ENCODE measurements around the gene PDGFRA. TPM values are rescaled to one million over a fixed set of nuclear protein-coding genes. Genes with fewer than 3 reads are reported as not detected.
A peak's percentile ranks its signal among the peaks of the same experiment; 100 is the strongest.

Gene PDGFRA
- total RNA-seq, 1 donor from 2014 or later = 100 TPM

DNA sequence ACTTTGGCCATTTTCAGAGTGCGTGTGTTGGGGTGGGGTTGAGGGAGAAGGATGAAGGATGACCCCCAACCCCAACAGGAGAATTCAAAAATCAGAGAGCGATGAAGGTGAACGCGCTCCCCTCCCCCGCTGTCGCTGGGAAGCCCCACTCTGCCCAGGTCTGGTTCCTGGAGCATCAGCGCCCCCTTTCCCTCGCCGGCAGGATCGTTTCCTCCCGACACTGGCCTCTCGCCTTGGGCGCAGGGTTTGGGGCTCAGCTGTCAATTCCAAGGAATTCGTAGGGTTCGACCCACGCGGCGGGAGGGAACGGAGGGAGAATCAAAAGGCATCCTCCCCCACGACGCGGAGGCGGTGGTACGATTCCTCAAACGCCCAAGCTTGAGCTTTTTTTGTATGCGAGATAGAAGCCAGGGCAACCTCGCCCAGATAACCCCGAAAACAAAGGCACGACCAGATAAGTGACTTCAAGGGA, 1.0 kb upstream of the PDGFRA start:
- peak overlapping the region; percentile 80 for H3K4me3 Mint-ChIP-seq
- H3K27ac Mint-ChIP-seq = peak overlapping the region; percentile 87
- peaks cover 96% of the 10 kb centered on the region for H3K27me3 Mint-ChIP-seq (ENCODE audit: low read depth)
- DNase-seq (ENCODE audit: low spot score in 2 of 2, unreplicated experiment in 2 of 2) = peak; percentile 76 to 86
- no peaks in the 10 kb centered on the region for H3K9me3 Mint-ChIP-seq
- TF ChIP-seq, protein P1, sequence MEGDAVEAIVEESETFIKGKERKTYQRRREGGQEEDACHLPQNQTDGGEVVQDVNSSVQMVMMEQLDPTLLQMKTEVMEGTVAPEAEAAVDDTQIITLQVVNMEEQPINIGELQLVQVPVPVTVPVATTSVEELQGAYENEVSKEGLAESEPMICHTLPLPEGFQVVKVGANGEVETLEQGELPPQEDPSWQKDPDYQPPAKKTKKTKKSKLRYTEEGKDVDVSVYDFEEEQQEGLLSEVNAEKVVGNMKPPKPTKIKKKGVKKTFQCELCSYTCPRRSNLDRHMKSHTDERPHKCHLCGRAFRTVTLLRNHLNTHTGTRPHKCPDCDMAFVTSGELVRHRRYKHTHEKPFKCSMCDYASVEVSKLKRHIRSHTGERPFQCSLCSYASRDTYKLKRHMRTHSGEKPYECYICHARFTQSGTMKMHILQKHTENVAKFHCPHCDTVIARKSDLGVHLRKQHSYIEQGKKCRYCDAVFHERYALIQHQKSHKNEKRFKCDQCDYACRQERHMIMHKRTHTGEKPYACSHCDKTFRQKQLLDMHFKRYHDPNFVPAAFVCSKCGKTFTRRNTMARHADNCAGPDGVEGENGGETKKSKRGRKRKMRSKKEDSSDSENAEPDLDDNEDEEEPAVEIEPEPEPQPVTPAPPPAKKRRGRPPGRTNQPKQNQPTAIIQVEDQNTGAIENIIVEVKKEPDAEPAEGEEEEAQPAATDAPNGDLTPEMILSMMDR (IDR thresholded peaks at IDR 0.05; ENCODE audit: unreplicated experiment) = peak; percentile 82
- peaks cover 53% of the 10 kb centered on the region for H3K4me1 Mint-ChIP-seq
- H3K36me3 Mint-ChIP-seq = no peaks in the 10 kb centered on the region

DNA sequence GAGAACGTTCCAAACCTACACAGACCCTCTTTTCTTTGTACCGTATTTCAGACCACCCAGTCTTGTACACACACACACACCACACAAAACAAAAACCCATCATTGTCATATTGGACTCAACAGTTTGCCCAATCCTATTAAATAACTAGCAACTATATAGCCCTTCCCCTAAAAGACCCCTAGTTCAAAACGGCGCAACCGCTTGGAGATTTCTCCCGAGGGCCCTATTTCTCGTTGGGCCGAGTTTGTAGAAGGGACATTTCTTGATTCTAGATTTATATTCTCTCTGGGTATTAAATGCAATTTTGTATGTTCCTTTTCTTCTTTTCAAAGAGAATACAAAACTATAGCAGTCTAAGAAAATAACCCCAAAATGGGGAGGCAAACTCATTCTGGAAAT, 547 bp upstream of the PDGFRA start:
- H3K9me3 Mint-ChIP-seq = no peaks in the 10 kb centered on the region
- H3K27me3 Mint-ChIP-seq (ENCODE audit: low read depth) = peaks cover 95% of the 10 kb centered on the region
- TF ChIP-seq, protein P1 (IDR thresholded peaks at IDR 0.05; ENCODE audit: unreplicated experiment) = no peak
- H3K36me3 Mint-ChIP-seq = no peaks in the 10 kb centered on the region
- H3K4me1 Mint-ChIP-seq = peaks cover 53% of the 10 kb centered on the region
- H3K4me3 Mint-ChIP-seq = peak overlapping the region; percentile 80
- DNase-seq (ENCODE audit: low spot score in 2 of 2, unreplicated experiment in 2 of 2) = no peak
- H3K27ac Mint-ChIP-seq = peak overlapping the region; percentile 87

DNA sequence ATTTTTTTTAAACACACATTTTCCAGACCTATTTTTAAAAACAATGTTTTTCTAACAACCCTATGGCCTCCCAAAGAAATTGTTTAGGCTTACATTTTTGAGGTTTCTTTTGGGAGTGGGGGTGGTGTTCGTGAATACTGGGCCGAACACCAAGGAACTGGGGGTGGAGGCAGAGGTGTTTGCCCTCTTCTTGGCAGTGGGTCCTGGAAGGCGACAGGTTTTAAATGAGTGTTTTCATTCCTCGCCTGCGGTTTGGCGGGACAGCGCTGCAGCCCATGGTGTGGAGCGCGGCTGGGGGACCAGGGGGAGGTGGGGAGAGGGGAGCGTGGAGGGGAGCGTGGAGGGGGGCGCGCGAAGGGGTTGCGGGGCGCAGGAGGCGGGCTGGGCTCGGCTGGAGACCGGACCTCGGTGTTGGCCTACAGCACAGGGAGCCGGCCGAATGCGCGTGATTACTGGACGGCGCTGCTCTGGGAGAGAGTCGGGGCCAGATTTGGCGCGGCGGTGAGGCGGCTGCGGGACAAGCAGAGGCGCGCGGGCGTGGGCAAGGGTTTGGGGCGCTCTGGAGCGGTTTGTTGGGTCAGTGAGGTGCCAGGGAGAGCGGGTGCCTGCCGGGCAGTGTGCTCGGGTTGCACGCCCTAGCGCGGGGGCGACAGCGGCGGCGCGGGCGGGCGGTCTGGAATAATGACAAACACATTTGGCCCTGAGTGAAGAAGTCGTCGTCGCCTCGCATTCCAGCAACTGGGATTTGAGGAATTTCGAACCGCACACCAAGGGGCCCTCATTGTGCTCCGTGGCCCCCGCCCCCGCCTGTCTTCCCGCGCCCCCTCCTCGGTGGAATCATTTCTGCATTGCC, 764 bp downstream of the PDGFRA start:
- TF ChIP-seq, protein P1 (IDR thresholded peaks at IDR 0.05; ENCODE audit: unreplicated experiment) = no peak
- DNase-seq (ENCODE audit: low spot score in 2 of 2, unreplicated experiment in 2 of 2) = peak in 1 of 2 experiments; percentile 45
- Mint-ChIP-seq H3K27ac (peak overlapping the region; percentile 87), H3K27me3 (ENCODE audit: low read depth) (peaks cover 92% of the 10 kb centered on the region), H3K4me1 (peaks cover 55% of the 10 kb centered on the region), H3K36me3 (no peaks in the 10 kb centered on the region), H3K4me3 (peak overlapping the region; percentile 80), H3K9me3 (no peaks in the 10 kb centered on the region)

DNA sequence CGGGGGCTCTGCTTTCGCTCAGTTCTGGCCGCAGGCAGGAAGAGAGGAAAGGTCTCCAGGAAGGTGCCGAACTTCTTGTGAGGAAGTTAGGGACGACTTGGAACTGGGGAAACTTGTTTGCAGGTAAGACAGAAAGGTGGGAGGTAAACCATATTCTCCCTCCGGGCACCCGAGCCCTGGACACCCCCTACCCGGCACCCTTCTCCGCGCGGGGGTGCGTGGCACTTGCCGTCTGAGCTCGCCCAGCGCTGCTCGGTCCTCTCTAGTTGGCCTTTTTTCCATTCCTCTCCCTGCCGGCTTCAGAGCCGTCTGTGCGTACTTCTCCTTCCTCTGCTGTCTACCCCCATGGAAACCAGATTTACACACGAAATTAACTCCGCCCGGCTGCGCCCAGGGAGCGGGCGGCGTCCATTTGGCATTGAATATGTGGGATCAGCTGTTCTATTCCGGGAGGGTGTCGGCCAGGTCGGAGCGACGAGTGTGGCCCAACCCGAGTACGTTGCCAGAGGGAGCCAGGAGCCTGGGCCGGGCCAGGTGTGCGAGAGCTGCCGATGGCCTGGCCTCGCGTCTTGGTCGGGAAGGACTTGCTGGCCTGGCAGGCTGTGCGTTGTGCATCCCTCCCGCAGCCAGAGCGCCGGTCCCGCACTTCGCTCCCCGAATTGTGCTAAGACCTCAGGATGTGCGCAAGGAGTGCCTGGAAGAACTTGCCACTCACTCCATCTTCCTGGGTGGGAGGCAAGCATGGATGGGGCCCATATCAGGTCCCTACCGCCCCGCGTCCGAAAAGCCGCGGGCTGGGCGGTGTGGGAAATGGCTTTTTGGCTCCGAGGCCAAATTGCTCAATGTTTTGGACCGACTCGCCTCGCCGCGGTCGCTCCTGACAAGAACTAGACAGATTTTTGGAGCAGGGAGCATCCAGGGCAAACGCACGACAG, 1.7 kb downstream of the PDGFRA start:
- peaks cover 57% of the 10 kb centered on the region for H3K4me1 Mint-ChIP-seq
- no peaks in the 10 kb centered on the region for H3K36me3 Mint-ChIP-seq
- DNase-seq (ENCODE audit: low spot score in 2 of 2, unreplicated experiment in 2 of 2) = no peak
- peaks cover 90% of the 10 kb centered on the region for H3K27me3 Mint-ChIP-seq (ENCODE audit: low read depth)
- TF ChIP-seq, protein P1 (IDR thresholded peaks at IDR 0.05; ENCODE audit: unreplicated experiment) = no peak
- peak overlapping the region; percentile 80 for H3K4me3 Mint-ChIP-seq
- H3K27ac Mint-ChIP-seq = peak overlapping the region; percentile 79
- H3K9me3 Mint-ChIP-seq = no peaks in the 10 kb centered on the region

DNA sequence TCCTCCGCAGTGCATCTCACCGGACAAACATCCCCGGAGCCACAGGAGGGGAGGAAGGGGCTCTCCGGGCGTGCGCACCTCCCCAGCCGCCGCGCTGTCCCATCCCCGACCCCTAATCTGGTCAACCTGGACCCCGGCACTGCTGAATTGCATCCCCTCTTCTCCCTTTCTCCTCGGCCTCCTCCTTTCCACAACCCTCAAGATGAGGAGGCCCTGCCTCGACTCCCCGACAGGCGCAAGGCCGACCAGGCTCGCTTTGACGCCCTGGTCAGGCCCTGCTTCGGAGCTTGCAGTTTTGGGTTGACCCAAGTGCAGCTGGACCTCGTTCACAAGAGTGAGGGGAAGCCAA, 2.3 kb downstream of the PDGFRA start:
- peaks cover 53% of the 10 kb centered on the region for H3K4me1 Mint-ChIP-seq
- peak overlapping the region; percentile 80 for H3K4me3 Mint-ChIP-seq
- H3K36me3 Mint-ChIP-seq = no peaks in the 10 kb centered on the region
- H3K27ac Mint-ChIP-seq = peak overlapping the region; percentile 79
- H3K9me3 Mint-ChIP-seq = no peaks in the 10 kb centered on the region
- peaks cover 88% of the 10 kb centered on the region for H3K27me3 Mint-ChIP-seq (ENCODE audit: low read depth)
- TF ChIP-seq, protein P1 (IDR thresholded peaks at IDR 0.05; ENCODE audit: unreplicated experiment) = no peak
- no peak for DNase-seq (ENCODE audit: low spot score in 2 of 2, unreplicated experiment in 2 of 2)

Measured in mesothelial cell of epicardium (in vitro differentiated cells).